ENCODE measurements around the gene MROH9. TPM values are rescaled to one million over a fixed set of nuclear protein-coding genes. Genes with fewer than 3 reads are reported as not detected.

Gene MROH9
- total and polyA plus RNA-seq, 2 of the 4 experiments (the other 2 are of a cell fraction): not detected

DNA sequence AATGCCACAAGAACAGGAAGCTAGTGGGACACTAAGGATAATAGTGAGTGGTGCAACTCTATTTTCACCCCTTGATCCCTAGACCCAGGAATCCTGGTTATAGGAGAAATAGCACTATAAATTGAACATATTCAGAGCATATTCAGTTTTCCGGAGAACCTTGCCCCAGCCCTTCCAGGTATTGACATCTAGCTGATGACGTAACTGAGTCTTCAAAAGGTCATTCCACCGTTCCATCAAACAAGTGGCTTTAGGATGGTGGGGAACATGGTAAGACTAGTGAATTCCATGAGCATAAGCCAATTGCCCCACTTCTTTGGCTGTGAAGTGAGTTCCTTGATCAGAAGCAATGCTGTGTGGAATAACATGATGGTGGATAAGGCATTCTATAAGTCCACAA is 2.9 kb downstream of the MROH9 start:
- dilution Hi-C loops (cut with HindIII; ENCODE audit: low sequenced_read_pairs, unreplicated experiment) (no loop called here), intact Hi-C loops (cut with micrococcal nuclease) (no loop called here), in situ Hi-C loops (cut with MboI; ENCODE audit: low sequenced_read_pairs) (no loop called here)
- Histone ChIP-seq H3K27me3 (ENCODE audit: control insufficient read depth, insufficient read depth, low read length) (no peaks in the 10 kb centered on the region), H3K14ac (replicated peaks; ENCODE audit: low read depth, low read length) (no peak overlapping the region), H4K91ac (ENCODE audit: insufficient read depth, low read depth, low read length) (no peak overlapping the region), H3K4me1 (ENCODE audit: control insufficient read depth, insufficient read depth, low read length) (no peaks in the 10 kb centered on the region), H3K9ac (ENCODE audit: low read depth, low read length) (no peak overlapping the region), H3K9me1 (ENCODE audit: insufficient read depth, low read length) (no peaks in the 10 kb centered on the region), H2BK120ac (ENCODE audit: low read depth, low read length) (no peak overlapping the region), H3K56ac (ENCODE audit: extremely low read depth, insufficient read depth, low read length) (no peak overlapping the region), H3K4ac (ENCODE audit: low read depth, low read length) (no peak overlapping the region), H4K5ac (ENCODE audit: low read depth, low read length) (no peak overlapping the region), H2AFZ (replicated peaks; ENCODE audit: low read length, poor library complexity) (no peak overlapping the region), H2BK20ac (ENCODE audit: low read depth, low read length) (no peak overlapping the region), H2AK5ac (ENCODE audit: low read depth, low read length) (no peak overlapping the region), H3K23ac (ENCODE audit: low read depth, low read length) (no peak overlapping the region), H3K18ac (ENCODE audit: low read depth, low read length) (no peak overlapping the region), H3K79me1 (ENCODE audit: low read depth in 1 of 2, low read length in 2 of 2) (no peaks in the 10 kb centered on the region), H3K27ac (ENCODE audit: insufficient read depth, low read length) (no peak overlapping the region), H4K8ac (ENCODE audit: low read depth in 2 of 2, low read length in 2 of 2) (no peak overlapping the region), H3K9me3 (ENCODE audit: control insufficient read depth, insufficient read depth, low read length) (no peaks in the 10 kb centered on the region), H3K4me3 (ENCODE audit: insufficient read depth, low read depth, low read length) (no peak overlapping the region), H2AK9ac (replicated peaks; ENCODE audit: low read depth, low read length, poor library complexity) (no peak overlapping the region), H3K36me3 (ENCODE audit: control insufficient read depth, insufficient read depth, low read length) (no peaks in the 10 kb centered on the region), H2BK15ac (ENCODE audit: low read depth, low read length) (no peak overlapping the region), H2BK5ac (ENCODE audit: low read depth, low read length, poor library complexity, severe bottlenecking) (no peak overlapping the region), H4K20me1 (ENCODE audit: insufficient read depth, low read length) (no peaks in the 10 kb centered on the region), H3K4me2 (ENCODE audit: low read depth, low read length) (no peak overlapping the region)
- ChIA-PET POLR2A (ENCODE audit: unreplicated experiment) (no interaction called here), CTCF (no interaction called here)
- no peak for DNase-seq
- no peak for ATAC-seq (ENCODE audit: low read depth)
- no peak for TF ChIP-seq POLR2A (IDR thresholded peaks at IDR 0.05; ENCODE audit: low read depth, low read length)
- TF ChIP-seq, protein P1, sequence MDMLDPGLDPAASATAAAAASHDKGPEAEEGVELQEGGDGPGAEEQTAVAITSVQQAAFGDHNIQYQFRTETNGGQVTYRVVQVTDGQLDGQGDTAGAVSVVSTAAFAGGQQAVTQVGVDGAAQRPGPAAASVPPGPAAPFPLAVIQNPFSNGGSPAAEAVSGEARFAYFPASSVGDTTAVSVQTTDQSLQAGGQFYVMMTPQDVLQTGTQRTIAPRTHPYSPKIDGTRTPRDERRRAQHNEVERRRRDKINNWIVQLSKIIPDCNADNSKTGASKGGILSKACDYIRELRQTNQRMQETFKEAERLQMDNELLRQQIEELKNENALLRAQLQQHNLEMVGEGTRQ (IDR thresholded peaks at IDR 0.05; ENCODE audit: low read depth, low read length): no peak
- no peak for TF ChIP-seq CHD1 (IDR thresholded peaks at IDR 0.05; ENCODE audit: low read depth, low read length)
- TF ChIP-seq, protein P2, sequence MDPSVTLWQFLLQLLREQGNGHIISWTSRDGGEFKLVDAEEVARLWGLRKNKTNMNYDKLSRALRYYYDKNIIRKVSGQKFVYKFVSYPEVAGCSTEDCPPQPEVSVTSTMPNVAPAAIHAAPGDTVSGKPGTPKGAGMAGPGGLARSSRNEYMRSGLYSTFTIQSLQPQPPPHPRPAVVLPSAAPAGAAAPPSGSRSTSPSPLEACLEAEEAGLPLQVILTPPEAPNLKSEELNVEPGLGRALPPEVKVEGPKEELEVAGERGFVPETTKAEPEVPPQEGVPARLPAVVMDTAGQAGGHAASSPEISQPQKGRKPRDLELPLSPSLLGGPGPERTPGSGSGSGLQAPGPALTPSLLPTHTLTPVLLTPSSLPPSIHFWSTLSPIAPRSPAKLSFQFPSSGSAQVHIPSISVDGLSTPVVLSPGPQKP (IDR thresholded peaks at IDR 0.05; ENCODE audit: borderline replicate concordance, low read depth, low read length): no peak
- TF ChIP-seq FOS (IDR thresholded peaks at IDR 0.05; ENCODE audit: low read depth, low read length): no peak
- TF ChIP-seq, protein P3, sequence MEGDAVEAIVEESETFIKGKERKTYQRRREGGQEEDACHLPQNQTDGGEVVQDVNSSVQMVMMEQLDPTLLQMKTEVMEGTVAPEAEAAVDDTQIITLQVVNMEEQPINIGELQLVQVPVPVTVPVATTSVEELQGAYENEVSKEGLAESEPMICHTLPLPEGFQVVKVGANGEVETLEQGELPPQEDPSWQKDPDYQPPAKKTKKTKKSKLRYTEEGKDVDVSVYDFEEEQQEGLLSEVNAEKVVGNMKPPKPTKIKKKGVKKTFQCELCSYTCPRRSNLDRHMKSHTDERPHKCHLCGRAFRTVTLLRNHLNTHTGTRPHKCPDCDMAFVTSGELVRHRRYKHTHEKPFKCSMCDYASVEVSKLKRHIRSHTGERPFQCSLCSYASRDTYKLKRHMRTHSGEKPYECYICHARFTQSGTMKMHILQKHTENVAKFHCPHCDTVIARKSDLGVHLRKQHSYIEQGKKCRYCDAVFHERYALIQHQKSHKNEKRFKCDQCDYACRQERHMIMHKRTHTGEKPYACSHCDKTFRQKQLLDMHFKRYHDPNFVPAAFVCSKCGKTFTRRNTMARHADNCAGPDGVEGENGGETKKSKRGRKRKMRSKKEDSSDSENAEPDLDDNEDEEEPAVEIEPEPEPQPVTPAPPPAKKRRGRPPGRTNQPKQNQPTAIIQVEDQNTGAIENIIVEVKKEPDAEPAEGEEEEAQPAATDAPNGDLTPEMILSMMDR (conservative IDR thresholded peaks at IDR 0.05; ENCODE audit: low read depth, low read length): no peak
- TF ChIP-seq RAD21 (IDR thresholded peaks at IDR 0.05; ENCODE audit: low read length): no peak
- TF ChIP-seq MXI1 (IDR thresholded peaks at IDR 0.05; ENCODE audit: borderline replicate concordance, low read depth, low read length): no peak
- no peak for TF ChIP-seq SMC3 (IDR thresholded peaks at IDR 0.05; ENCODE audit: low read depth, low read length)
- TF ChIP-seq RCOR1 (IDR thresholded peaks at IDR 0.05; ENCODE audit: insufficient replicate concordance, low read length): no peak
- no peak for TF ChIP-seq MAZ (IDR thresholded peaks at IDR 0.05; ENCODE audit: borderline replicate concordance, low read depth, low read length)
- TF ChIP-seq BHLHE40 (IDR thresholded peaks at IDR 0.05; ENCODE audit: low read depth, low read length): no peak
- no peak for TF ChIP-seq MAFK (IDR thresholded peaks at IDR 0.05; ENCODE audit: low read depth, low read length)
- TF ChIP-seq NFE2L2 (IDR thresholded peaks at IDR 0.05; ENCODE audit: low read depth, low read length): no peak
- TF ChIP-seq CEBPB (IDR thresholded peaks at IDR 0.05; ENCODE audit: low read depth, low read length): no peak
- TF ChIP-seq RFX5 (IDR thresholded peaks at IDR 0.05; ENCODE audit: low read depth, low read length): no peak
- BruUV-seq (replicated peaks): no TSS peak
- no CpG with 5 or more reads among the region's 3 CpGs for WGBS, 2 experiments (ENCODE audit: extremely low coverage in 2 of 2, insufficient read length in 1 of 2)

Data from IMR-90 (cell line).